GM23338 (cell line): Measurements from ENCODE around the gene DHRS2. TPM values are rescaled to one million over a fixed set of nuclear protein-coding genes. Genes with fewer than 3 reads are reported as not detected.

Experiments
- ATAC-seq: fragments of 200-7000 bp; cut with Tn5 transposase; 3 replicates; pipeline ENCODE4 v1.9.1; 2020
- DNase-seq: peaks from one replicate; pipeline ENCODE4 v3.0.0-alpha.2; 2015; ENCODE audit warnings: low spot score
- H2AFZ ChIP-seq: fragments of 200-600 bp; sonication (generic); 2 replicates; pipeline ENCODE4 v1.8.0; 2016; ENCODE audit warnings: antibody characterized with exemption, mild to moderate bottlenecking, moderate library complexity
- H3F3A ChIP-seq: fragments of 200-600 bp; sonication (generic); replicated peaks from 2 replicates; pipeline ENCODE4 v1.8.0; 2017; ENCODE audit warnings: antibody characterized with exemption, mixed run types, low read depth
- H3K27ac ChIP-seq: fragments of 200-600 bp; sonication (generic); 2 replicates; pipeline ENCODE4 v1.6.1; 2016; ENCODE audit warnings: low read depth
- H3K27me3 ChIP-seq: fragments of 200-600 bp; sonication (generic); 2 replicates; pipeline ENCODE4 v1.8.0; 2016; ENCODE audit warnings: mild to moderate bottlenecking, mixed run types, moderate library complexity; ENCODE audit not compliant: insufficient read depth
- H3K36me3 ChIP-seq: fragments of 200-600 bp; sonication (generic); 2 replicates; pipeline ENCODE4 v1.8.0; 2016; ENCODE audit warnings: mild to moderate bottlenecking; ENCODE audit not compliant: insufficient read depth
- H3K4me1 ChIP-seq: fragments of 200-600 bp; sonication (generic); 2 replicates; pipeline ENCODE4 v1.8.0; 2016; ENCODE audit warnings: mild to moderate bottlenecking, moderate library complexity; ENCODE audit not compliant: insufficient read depth
- H3K4me2 ChIP-seq: fragments of 200-600 bp; sonication (generic); 2 replicates; pipeline ENCODE4 v1.7.1; 2017; ENCODE audit warnings: mixed run types
- H3K4me3 ChIP-seq: fragments of 200-600 bp; sonication (generic); 2 replicates; pipeline ENCODE4 v1.6.1; 2016; ENCODE audit warnings: mixed run types
- H3K79me2 ChIP-seq: fragments of 200-600 bp; sonication (generic); replicated peaks from 2 replicates; pipeline ENCODE4 v1.8.0; 2017; ENCODE audit warnings: mild to moderate bottlenecking; ENCODE audit not compliant: insufficient read depth
- H3K9me2 ChIP-seq: fragments of 200-600 bp; sonication (generic); 2 replicates; pipeline ENCODE4 v1.8.0; 2017; ENCODE audit not compliant: insufficient read depth
- H4K20me1 ChIP-seq: fragments of 200-600 bp; sonication (generic); replicated peaks from 2 replicates; pipeline ENCODE4 v1.8.0; 2017; ENCODE audit warnings: mild to moderate bottlenecking; ENCODE audit not compliant: insufficient read depth
- H3K27ac Mint-ChIP-seq: 2 replicates; pipeline ENCODE4 v1.8.0; 2020; ENCODE audit warnings: inconsistent platforms, mild to moderate bottlenecking, moderate library complexity, mixed read lengths
- H3K27me3 Mint-ChIP-seq: 3 replicates; pipeline ENCODE4 v1.8.0; 2022; ENCODE audit warnings: low read depth, mild to moderate bottlenecking, moderate library complexity, mixed read lengths, inconsistent platforms; ENCODE audit not compliant: insufficient read depth, poor library complexity
- H3K36me3 Mint-ChIP-seq: 3 replicates; pipeline ENCODE4 v1.8.0; 2021; ENCODE audit warnings: low read depth, mild to moderate bottlenecking, inconsistent platforms, moderate library complexity, mixed read lengths
- H3K4me1 Mint-ChIP-seq: 3 replicates; pipeline ENCODE4 v1.8.0; 2020; ENCODE audit warnings: mild to moderate bottlenecking, inconsistent platforms, mixed read lengths
- H3K4me3 Mint-ChIP-seq: 3 replicates; pipeline ENCODE4 v1.8.0; 2021; ENCODE audit warnings: moderate library complexity, mild to moderate bottlenecking, inconsistent platforms, mixed read lengths
- H3K9me3 Mint-ChIP-seq: 3 replicates; pipeline ENCODE4 v1.8.0; 2020; ENCODE audit warnings: moderate library complexity, mild to moderate bottlenecking, inconsistent platforms, mixed read lengths
- CREB1 ChIP-seq: fragments of 250-450 bp; sonication (Bioruptor Pico); IDR thresholded peaks from 2 replicates; pipeline ENCODE4 v1.5.0; 2020; ENCODE audit warnings: low read depth, mild to moderate bottlenecking, moderate library complexity
- CTCF ChIP-seq, 2 experiments: fragments of 200-600 bp in 1 of 2; sonication (generic) in 1 of 2; conservative IDR thresholded peaks; 2 replicates each; pipeline versions ENCODE4 v1.5.1 to v1.6.1; 2016 to 2017; ENCODE audit warnings: antibody characterized with exemption in 2 of 2, low read depth in 2 of 2, mild to moderate bottlenecking in 2 of 2, moderate library complexity in 1 of 2
- ETS1 ChIP-seq: IDR thresholded peaks from 2 replicates; pipeline ENCODE4 v1.6.1; 2016; ENCODE audit warnings: antibody characterized with exemption
- EZH2 ChIP-seq: fragments of 200-600 bp; sonication (generic); IDR thresholded peaks from one replicate; pipeline ENCODE4 v1.8.0; 2017; ENCODE audit warnings: antibody characterized with exemption, mild to moderate bottlenecking, low read depth; ENCODE audit not compliant: unreplicated experiment
- EZH2phosphoT487 ChIP-seq: fragments of 200-600 bp; sonication (generic); IDR thresholded peaks from one replicate; pipeline ENCODE4 v1.8.1; 2018; ENCODE audit warnings: antibody characterized with exemption; ENCODE audit not compliant: unreplicated experiment
- JUNB ChIP-seq: IDR thresholded peaks from one replicate; pipeline ENCODE4 v1.6.1; 2016; ENCODE audit warnings: antibody characterized with exemption; ENCODE audit not compliant: unreplicated experiment
- NANOG ChIP-seq: IDR thresholded peaks from 2 replicates; pipeline ENCODE4 v1.6.1; 2016; ENCODE audit warnings: antibody characterized with exemption, borderline replicate concordance
- REST ChIP-seq: IDR thresholded peaks from one replicate; pipeline ENCODE4 v1.6.1; 2018; ENCODE audit warnings: antibody characterized with exemption; ENCODE audit not compliant: unreplicated experiment
- polyA plus RNA-seq: library from polyadenylated mRNA; unstranded; fragments of >200 nt; fragmentation: Nextera tagmentation; extraction: Ambion mirVana; gene quantifications from 2 replicates; pipeline ENCODE4 v1.2.1, GENCODE V29; 2016
- total RNA-seq: library from RNA; depleted of rRNA; stranded (reverse); fragments of >200 nt; shearing (Covaris generic); gene quantifications from 2 replicates; pipeline ENCODE4 v1.2.3, GENCODE V29; 2014

Gene DHRS2
- total and polyA plus RNA-seq, 2 experiments from 2014 or later, result 0.42 to 0.48 TPM

GRCh38 chr14:23644195-23644918 is 8.2 kb downstream of the DHRS2 start (continued):
- TF ChIP-seq EZH2 (no peak), CTCF (conservative IDR thresholded peaks at IDR 0.05; ENCODE audit: low read depth in 2 of 2) (no peak), REST (no peak)

- Histone ChIP-seq H3F3A (no peaks in the 10 kb centered on the region), H3K4me2 (no peak overlapping the region), H3K4me1 (peaks cover 10% of the 10 kb centered on the region), H3K27me3 (no peaks in the 10 kb centered on the region), H4K20me1 (no peaks in the 10 kb centered on the region), H3K79me2 (no peaks in the 10 kb centered on the region), H3K27ac (no peak overlapping the region), H2AFZ (no peak overlapping the region), H3K36me3 (no peaks in the 10 kb centered on the region), H3K9me2 (peaks cover 8% of the 10 kb centered on the region; the same call in 1 of the 2 replicates), H3K4me3 (no peak overlapping the region)
- H3K9me3 Mint-ChIP-seq, result peaks cover 3% of the 10 kb centered on the region; the same call in 2 of the 3 replicates
- no peak for DNase-seq
- no peak for ATAC-seq
- peaks cover 9% of the 10 kb centered on the region for H3K27me3 Mint-ChIP-seq
- no peak for TF ChIP-seq EZH2phosphoT487
- TF ChIP-seq NANOG, result no peak
- TF ChIP-seq JUNB, result no peak
- no peak for TF ChIP-seq CREB1 (CRISPR knock-in tag)
- no peak for TF ChIP-seq EZH2
- no peak for TF ChIP-seq ETS1
- no peaks in the 10 kb centered on the region for H3K36me3 Mint-ChIP-seq
- H3K4me1 Mint-ChIP-seq, result no peaks in the 10 kb centered on the region
- no peak overlapping the region for H3K27ac Mint-ChIP-seq
- no peak overlapping the region for H3K4me3 Mint-ChIP-seq
These were observed 8.8 kb downstream of the DHRS2 start for GRCh38 chr14:23644919-23645336.
